A549 treated with ZK216348 at 1 μM for 4 hours (cell line): ENCODE measurements around the gene DR1. TPM values are rescaled to one million over a fixed set of nuclear protein-coding genes. Genes with fewer than 3 reads are reported as not detected.

ENCODE experiments used
- total RNA-seq: library from RNA; stranded (reverse); fragments of 200-300 nt; extraction: Qiagen RNA extraction; gene quantifications from 5 replicates; pipeline ENCODE4 v1.2.3, GENCODE V29; 2022; ENCODE audit warnings: low read depth

Gene DR1
- total RNA-seq: 26.7 to 41.8 TPM (median 33.9 TPM) in 5 replicates

DNA sequence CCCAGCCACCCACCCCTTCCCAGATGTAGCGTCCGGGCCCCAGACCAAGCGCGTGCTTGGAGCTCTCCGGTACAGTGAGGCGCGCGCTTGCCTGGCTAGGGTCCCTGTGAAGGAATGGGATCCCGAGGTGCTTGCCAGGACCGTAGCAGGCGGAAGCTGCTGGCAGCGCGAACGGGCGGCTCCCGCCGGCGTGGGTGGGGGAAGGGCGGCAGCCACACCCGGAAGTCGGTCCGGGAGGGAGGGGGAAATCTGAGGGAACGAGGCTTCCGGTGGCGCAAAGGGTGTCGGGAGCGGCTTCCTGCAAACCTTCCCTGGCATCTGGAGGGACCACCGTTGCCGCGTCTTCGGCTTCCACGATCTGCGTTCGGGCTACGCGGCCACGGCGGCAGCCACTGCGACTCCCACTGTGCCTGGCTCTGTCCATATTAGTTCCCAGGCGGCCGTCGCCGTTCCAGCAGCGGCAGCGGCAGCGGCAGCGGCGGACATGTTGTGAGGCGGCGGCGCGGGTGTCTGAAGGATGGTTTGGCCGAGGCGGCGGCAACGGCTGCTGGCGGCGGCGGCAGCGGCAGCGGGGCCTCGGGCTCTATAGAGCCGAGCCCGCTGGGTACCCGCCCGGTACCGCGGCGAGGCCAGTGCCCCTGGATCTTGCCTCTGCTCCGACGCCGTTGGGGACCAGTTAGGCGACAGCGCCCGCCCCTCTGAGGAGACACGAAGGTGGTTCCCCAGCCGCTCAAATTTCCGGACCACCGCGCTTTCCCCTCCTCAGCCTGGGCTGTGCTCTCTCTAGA lies at the start of gene DR1:
DR1 (plus strand) TSS at position 275 of the 788 bp plus-strand sequence. CDS start 739 bp downstream, outside the sequence.

Other genes starting within 250 kb of the DR1 start
- 18.0 to 38.8 TPM (median 33.1 TPM) in 5 replicates for gene TMED5, start 165.5 kb upstream of the DR1 start, total RNA-seq
- 4.2 to 8.7 TPM (median 4.5 TPM) in 5 replicates for gene CCDC18, start 165.2 kb upstream of the DR1 start, total RNA-seq
- gene FNBP1L, start 102.2 kb downstream of the DR1 start, total RNA-seq: 11.7 to 26.1 TPM (median 23.9 TPM) in 5 replicates